Loucy (cell line): ENCODE results near the gene IQCF2.

ENCODE experiments used
- EZH2phosphoT487 ChIP-seq: fragments of 200-600 bp; IDR thresholded peaks from 2 replicates; pipeline ENCODE4 v1.6.1; 2018; ENCODE audit warnings: antibody characterized with exemption, mild to moderate bottlenecking, moderate library complexity, borderline replicate concordance
- TF ChIP-seq, protein P1 (sequence below): fragments of 200-600 bp; sonication (generic); conservative IDR thresholded peaks from 2 replicates; pipeline ENCODE4 v1.5.1; 2014; ENCODE audit warnings: mild to moderate bottlenecking, antibody characterized with exemption, low read length

- TF ChIP-seq, protein P1, sequence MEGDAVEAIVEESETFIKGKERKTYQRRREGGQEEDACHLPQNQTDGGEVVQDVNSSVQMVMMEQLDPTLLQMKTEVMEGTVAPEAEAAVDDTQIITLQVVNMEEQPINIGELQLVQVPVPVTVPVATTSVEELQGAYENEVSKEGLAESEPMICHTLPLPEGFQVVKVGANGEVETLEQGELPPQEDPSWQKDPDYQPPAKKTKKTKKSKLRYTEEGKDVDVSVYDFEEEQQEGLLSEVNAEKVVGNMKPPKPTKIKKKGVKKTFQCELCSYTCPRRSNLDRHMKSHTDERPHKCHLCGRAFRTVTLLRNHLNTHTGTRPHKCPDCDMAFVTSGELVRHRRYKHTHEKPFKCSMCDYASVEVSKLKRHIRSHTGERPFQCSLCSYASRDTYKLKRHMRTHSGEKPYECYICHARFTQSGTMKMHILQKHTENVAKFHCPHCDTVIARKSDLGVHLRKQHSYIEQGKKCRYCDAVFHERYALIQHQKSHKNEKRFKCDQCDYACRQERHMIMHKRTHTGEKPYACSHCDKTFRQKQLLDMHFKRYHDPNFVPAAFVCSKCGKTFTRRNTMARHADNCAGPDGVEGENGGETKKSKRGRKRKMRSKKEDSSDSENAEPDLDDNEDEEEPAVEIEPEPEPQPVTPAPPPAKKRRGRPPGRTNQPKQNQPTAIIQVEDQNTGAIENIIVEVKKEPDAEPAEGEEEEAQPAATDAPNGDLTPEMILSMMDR = no peak
- no peak for TF ChIP-seq EZH2phosphoT487
Observed at GRCh38 chr3:51873876-51874275, 12.5 kb downstream of the IQCF2 start.
